ENCODE measurements around the gene ARHGAP18. TPM values are rescaled to one million over a fixed set of nuclear protein-coding genes. Genes with fewer than 3 reads are reported as not detected.

The ARHGAP18 gene
- total and polyA plus RNA-seq, 2 of the 13 experiments (the other 11 are each of a cell fraction or from before 2014, with no cell fraction given), result 58.2 to 115 TPM

- TF ChIP-seq JUN (CRISPR knock-in tag; IDR thresholded peaks at IDR 0.05) (0 out of 2 replicates have a peak, but pooled peaks have one; percentile 48), ESRRA (CRISPR knock-in tag; IDR thresholded peaks at IDR 0.05; ENCODE audit: low read depth) (peak; percentile 35; the same call in 1 of the 2 replicates), KLF16 (CRISPR knock-in tag; IDR thresholded peaks at IDR 0.05) (peak in 1 of 2 experiments; percentile 65; a peak in 2 of 4 replicates), ZBTB14 (CRISPR knock-in tag; IDR thresholded peaks at IDR 0.05) (no peak), ZNF737 (CRISPR knock-in tag; IDR thresholded peaks at IDR 0.05; ENCODE audit: borderline replicate concordance) (no peak), RBM39 (IDR thresholded peaks at IDR 0.05; ENCODE audit: low read depth, low read length, poor library complexity, severe bottlenecking) (no peak), HMGA1 (CRISPR knock-in tag; conservative IDR thresholded peaks at IDR 0.05) (no peak), CERS6 (CRISPR knock-in tag; IDR thresholded peaks at IDR 0.05) (no peak), HBP1 (CRISPR knock-in tag; IDR thresholded peaks at IDR 0.05; ENCODE audit: low read depth) (no peak; the same call in 1 of the 2 replicates), PHF21A (CRISPR knock-in tag; IDR thresholded peaks at IDR 0.05) (peak; percentile 83), CTCF (CRISPR knock-in tag; IDR thresholded peaks at IDR 0.05) (no peak), NONO (IDR thresholded peaks at IDR 0.05) (no peak), NONO (CRISPR knock-in tag; conservative IDR thresholded peaks at IDR 0.05) (no peak; the same call in 1 of the 2 replicates), CBX5 (CRISPR knock-in tag; IDR thresholded peaks at IDR 0.05; ENCODE audit: borderline replicate concordance) (no peak), ZNF382 (CRISPR knock-in tag; IDR thresholded peaks at IDR 0.05; ENCODE audit: borderline replicate concordance) (no peak), CSRNP1 (CRISPR knock-in tag; IDR thresholded peaks at IDR 0.05) (no peak), TFAP4 (IDR thresholded peaks at IDR 0.05; ENCODE audit: borderline replicate concordance, low read depth) (no peak), HINFP (CRISPR knock-in tag; IDR thresholded peaks at IDR 0.05; ENCODE audit: low read depth) (no peak), ZNF564 (CRISPR knock-in tag; IDR thresholded peaks at IDR 0.05) (no peak)
Observed at GRCh38 chr6:129695373-129696027, 14.5 kb downstream of the ARHGAP18 start (continued).
